GM10266 (cell line): ENCODE results near the gene IL17A.

ENCODE experiments used
- DNase-seq: peaks from one replicate; pipeline ENCODE4 v3.0.0; 2012; ENCODE audit errors: extremely low spot score
- CTCF ChIP-seq: IDR thresholded peaks from 2 replicates; pipeline ENCODE4 v1.5.1; 2012; ENCODE audit warnings: mild to moderate bottlenecking, low read depth; ENCODE audit not compliant: control insufficient read depth, insufficient read depth; ENCODE audit errors: missing control alignments

Gene IL17A

GRCh38 chr6:52233005-52233404 lies 46.8 kb downstream of the IL17A start:
- no peak for DNase-seq
- no peak for TF ChIP-seq CTCF

- peak; percentile 52 for DNase-seq
- TF ChIP-seq CTCF, result peak; percentile 73
These were observed 48.0 kb downstream of the IL17A start for GRCh38 chr6:52233975-52234823.
